H9 (cell line): ENCODE measurements around the gene RAB1B. TPM values are rescaled to one million over a fixed set of nuclear protein-coding genes. Genes with fewer than 3 reads are reported as not detected.

Experiments
- DNase-seq: peaks from one replicate; pipeline ENCODE4 v3.0.0-alpha.2; 2017
- H2AFZ ChIP-seq: one replicate; pipeline ENCODE4 v1.6.1; 2013; ENCODE audit warnings: mild to moderate bottlenecking, low read length, control low read depth, moderate library complexity
- H2AK5ac ChIP-seq: 2 replicates; pipeline ENCODE4 v1.6.1; 2013; ENCODE audit warnings: low read length, control low read depth, mixed read lengths; ENCODE audit not compliant: insufficient read length
- H2BK120ac ChIP-seq: one replicate; pipeline ENCODE4 v1.6.1; 2013; ENCODE audit warnings: low read depth, mild to moderate bottlenecking, low read length, control low read depth, inconsistent platforms; ENCODE audit not compliant: poor library complexity, severe bottlenecking
- H2BK12ac ChIP-seq: 2 replicates; pipeline ENCODE4 v1.6.1; 2013; ENCODE audit warnings: low read length, control low read depth, mixed read lengths, low read depth; ENCODE audit not compliant: insufficient read length
- H2BK15ac ChIP-seq: 2 replicates; pipeline ENCODE4 v1.6.1; 2013; ENCODE audit warnings: low read depth, low read length, control low read depth
- H2BK20ac ChIP-seq: one replicate; pipeline ENCODE4 v1.6.1; 2013; ENCODE audit warnings: low read depth, mild to moderate bottlenecking, low read length, control low read depth, inconsistent platforms; ENCODE audit not compliant: poor library complexity, severe bottlenecking
- H2BK5ac ChIP-seq: 2 replicates; pipeline ENCODE4 v1.6.1; 2013; ENCODE audit warnings: low read length, control low read depth, mixed read lengths; ENCODE audit not compliant: insufficient read length
- H3K14ac ChIP-seq: 2 replicates; pipeline ENCODE4 v1.6.1; 2013; ENCODE audit warnings: low read length, control low read depth; ENCODE audit not compliant: insufficient read depth
- H3K18ac ChIP-seq: 2 replicates; pipeline ENCODE4 v1.6.1; 2013; ENCODE audit warnings: low read depth, mild to moderate bottlenecking, mixed read lengths, low read length, control low read depth; ENCODE audit not compliant: insufficient read length
- H3K23ac ChIP-seq: 2 replicates; pipeline ENCODE4 v1.6.1; 2013; ENCODE audit warnings: low read length, control low read depth, mixed read lengths, low read depth; ENCODE audit not compliant: insufficient read length
- H3K23me2 ChIP-seq: 2 replicates; pipeline ENCODE4 v1.6.1; 2013; ENCODE audit warnings: low read depth, mild to moderate bottlenecking, mixed read lengths, low read length, control low read depth; ENCODE audit not compliant: insufficient read length, poor library complexity, severe bottlenecking
- H3K27ac ChIP-seq: 2 replicates; pipeline ENCODE4 v1.5.1; 2013; ENCODE audit warnings: low read length, control low read depth, mixed read lengths, low read depth; ENCODE audit not compliant: insufficient read length
- H3K27me3 ChIP-seq: 2 replicates; pipeline ENCODE4 v1.6.1; 2013; ENCODE audit warnings: low read length, control low read depth, inconsistent platforms; ENCODE audit not compliant: insufficient read depth
- H3K4ac ChIP-seq: 2 replicates; pipeline ENCODE4 v1.6.1; 2013; ENCODE audit warnings: low read depth, mild to moderate bottlenecking, control low read depth, inconsistent platforms, low read length, moderate library complexity
- H3K4me1 ChIP-seq: 2 replicates; pipeline ENCODE4 v1.6.1; 2013; ENCODE audit warnings: low read length, control low read depth, inconsistent platforms; ENCODE audit not compliant: insufficient read depth
- H3K4me2 ChIP-seq: 2 replicates; pipeline ENCODE4 v1.6.1; 2013; ENCODE audit warnings: low read length, control low read depth, mixed read lengths; ENCODE audit not compliant: insufficient read length, insufficient read depth
- H3K56ac ChIP-seq: 2 replicates; pipeline ENCODE4 v1.6.1; 2013; ENCODE audit warnings: low read depth, mild to moderate bottlenecking, mixed read lengths, low read length, control low read depth; ENCODE audit not compliant: insufficient read length
- H3K79me1 ChIP-seq: 2 replicates; pipeline ENCODE4 v1.6.1; 2013; ENCODE audit warnings: low read depth, mild to moderate bottlenecking, moderate library complexity, low read length, control low read depth, inconsistent platforms; ENCODE audit not compliant: insufficient read depth, poor library complexity, severe bottlenecking
- H3K79me2 ChIP-seq: 2 replicates; pipeline ENCODE4 v1.6.1; 2013; ENCODE audit warnings: low read length, control low read depth, inconsistent platforms; ENCODE audit not compliant: insufficient read depth
- H3K9ac ChIP-seq: 2 replicates; pipeline ENCODE4 v1.6.1; 2013; ENCODE audit warnings: low read length, control low read depth, mixed read lengths; ENCODE audit not compliant: insufficient read length; ENCODE audit errors: extremely low read depth
- H3K9me3 ChIP-seq: one replicate; pipeline ENCODE4 v1.6.1; 2013; ENCODE audit warnings: low read depth, low read length, inconsistent platforms; ENCODE audit not compliant: control insufficient read depth
- H3T11ph ChIP-seq: one replicate; pipeline ENCODE4 v1.6.1; 2013; ENCODE audit warnings: mild to moderate bottlenecking, low read length, control low read depth, inconsistent platforms
- H4K20me1 ChIP-seq: one replicate; pipeline ENCODE4 v1.6.1; 2013; ENCODE audit not compliant: control insufficient read depth, insufficient read length, insufficient read depth
- H4K5ac ChIP-seq: 2 replicates; pipeline ENCODE4 v1.6.1; 2013; ENCODE audit warnings: low read depth, mild to moderate bottlenecking, mixed read lengths, low read length, control low read depth; ENCODE audit not compliant: insufficient read length
- H4K8ac ChIP-seq: replicated peaks from 2 replicates; pipeline ENCODE4 v1.6.1; 2013; ENCODE audit warnings: low read length, control low read depth, mixed read lengths, low read depth; ENCODE audit not compliant: insufficient read length
- H4K91ac ChIP-seq: 2 replicates; pipeline ENCODE4 v1.6.1; 2013; ENCODE audit warnings: low read depth, mild to moderate bottlenecking, moderate library complexity, mixed read lengths, low read length, control low read depth; ENCODE audit not compliant: insufficient read length
- H3K27ac Mint-ChIP-seq, 3 experiments: 2 replicates in 2 of 3; 3 replicates in 1 of 3; pipeline ENCODE4 v1.8.0; 2020 to 2021; ENCODE audit warnings: mixed read lengths in 3 of 3, mild to moderate bottlenecking in 1 of 3, moderate library complexity in 1 of 3
- H3K27me3 Mint-ChIP-seq: 2 replicates; pipeline ENCODE4 v1.8.0; 2021; ENCODE audit warnings: low read depth, mild to moderate bottlenecking, moderate library complexity, mixed read lengths
- H3K36me3 Mint-ChIP-seq, 3 experiments: 2 replicates in 2 of 3; 3 replicates in 1 of 3; pipeline ENCODE4 v1.8.0; 2020 to 2021; ENCODE audit warnings: low read depth in 3 of 3, mixed read lengths in 3 of 3; ENCODE audit not compliant: insufficient read depth in 1 of 3
- H3K4me1 Mint-ChIP-seq, 2 experiments: 2 replicates each; pipeline ENCODE4 v1.8.0; 2020; ENCODE audit warnings: mixed read lengths in 2 of 2
- H3K4me3 Mint-ChIP-seq, 2 experiments: 2 replicates in 1 of 2; 3 replicates in 1 of 2; pipeline ENCODE4 v1.8.0; 2020 to 2021; ENCODE audit warnings: mild to moderate bottlenecking in 2 of 2, mixed read lengths in 2 of 2, moderate library complexity in 1 of 2
- H3K9me3 Mint-ChIP-seq, 2 experiments: 2 replicates in 1 of 2; 3 replicates in 1 of 2; pipeline ENCODE4 v1.8.0; 2020; ENCODE audit warnings: mild to moderate bottlenecking in 2 of 2, mixed read lengths in 2 of 2, moderate library complexity in 1 of 2
- WGBS: extraction: QIAGEN DNeasy Blood & Tissue Kit; methylation state at CpG from one replicate; pipeline ENCODE4 v1.1.7; 2013; ENCODE audit warnings: missing lambda C conversion rate, low lambda C conversion rate, mixed read lengths; ENCODE audit not compliant: insufficient read length; ENCODE audit errors: extremely low coverage; 5-methylcytosine and 5-hydroxymethylcytosine counted together
- total RNA-seq: library from RNA; stranded (reverse); gene quantifications from 2 replicates; pipeline ENCODE4 v1.2.1, GENCODE V29; 2021
- TF ChIP-seq, protein P1 (sequence below): fragments of 200-600 bp; sonication (generic); conservative IDR thresholded peaks from 3 replicates; pipeline ENCODE4 v1.8.0; 2021; ENCODE audit warnings: antibody characterized with exemption, mild to moderate bottlenecking

RAB1B gene
- total RNA-seq, 1 experiment from 2014 or later: 118 TPM

DNA sequence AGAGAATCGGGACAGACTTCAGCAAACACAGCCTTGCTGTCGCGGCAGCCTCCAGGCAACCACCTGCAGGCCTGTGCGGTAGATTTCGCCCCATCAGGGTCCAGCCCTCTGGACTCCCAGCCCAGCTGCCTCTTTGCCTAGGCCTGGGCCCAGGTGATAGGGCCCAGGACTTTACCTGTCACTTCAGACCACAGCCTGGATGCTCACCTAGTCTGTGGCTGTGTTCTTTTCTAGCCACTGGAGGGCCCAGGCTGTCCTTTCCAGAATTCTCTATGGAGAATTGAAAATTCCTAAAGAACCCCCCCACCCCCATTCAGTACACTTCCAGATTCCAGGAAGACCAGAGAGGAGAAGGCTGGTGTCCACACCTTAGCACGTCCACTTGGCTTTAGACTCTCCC, 30.6 kb upstream of the RAB1B start:
- H2BK5ac ChIP-seq: no peak overlapping the region
- H3K9ac ChIP-seq: no peak overlapping the region
- Mint-ChIP-seq H3K9me3 (no peaks in the 10 kb centered on the region), H3K4me1 (peaks cover 5% of the 10 kb centered on the region in 2 experiments; a peak in 3 of 4 replicates), H3K4me3 (no peak overlapping the region), H3K27ac (peak overlapping the region in 2 of 3 experiments; percentile 34 to 55; a peak in 1 of 7 replicates), H3K36me3 (peaks cover 2 to 25% (median 19%) of the 10 kb centered on the region in 3 experiments; a peak in 6 of 7 replicates), H3K27me3 (no peaks in the 10 kb centered on the region)
- no peaks in the 10 kb centered on the region for H3K23me2 ChIP-seq
- H3K79me1 ChIP-seq: no peaks in the 10 kb centered on the region
- H4K8ac ChIP-seq: no peak overlapping the region
- no peaks in the 10 kb centered on the region for H3K27me3 ChIP-seq
- no peak overlapping the region for H4K5ac ChIP-seq
- no peak overlapping the region for H3K4ac ChIP-seq
- no peak overlapping the region for H2AFZ ChIP-seq
- no peak overlapping the region for H2BK15ac ChIP-seq
- TF ChIP-seq, protein P1, sequence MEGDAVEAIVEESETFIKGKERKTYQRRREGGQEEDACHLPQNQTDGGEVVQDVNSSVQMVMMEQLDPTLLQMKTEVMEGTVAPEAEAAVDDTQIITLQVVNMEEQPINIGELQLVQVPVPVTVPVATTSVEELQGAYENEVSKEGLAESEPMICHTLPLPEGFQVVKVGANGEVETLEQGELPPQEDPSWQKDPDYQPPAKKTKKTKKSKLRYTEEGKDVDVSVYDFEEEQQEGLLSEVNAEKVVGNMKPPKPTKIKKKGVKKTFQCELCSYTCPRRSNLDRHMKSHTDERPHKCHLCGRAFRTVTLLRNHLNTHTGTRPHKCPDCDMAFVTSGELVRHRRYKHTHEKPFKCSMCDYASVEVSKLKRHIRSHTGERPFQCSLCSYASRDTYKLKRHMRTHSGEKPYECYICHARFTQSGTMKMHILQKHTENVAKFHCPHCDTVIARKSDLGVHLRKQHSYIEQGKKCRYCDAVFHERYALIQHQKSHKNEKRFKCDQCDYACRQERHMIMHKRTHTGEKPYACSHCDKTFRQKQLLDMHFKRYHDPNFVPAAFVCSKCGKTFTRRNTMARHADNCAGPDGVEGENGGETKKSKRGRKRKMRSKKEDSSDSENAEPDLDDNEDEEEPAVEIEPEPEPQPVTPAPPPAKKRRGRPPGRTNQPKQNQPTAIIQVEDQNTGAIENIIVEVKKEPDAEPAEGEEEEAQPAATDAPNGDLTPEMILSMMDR: no peak; the same call in 2 of the 3 replicates
- H4K20me1 ChIP-seq: no peaks in the 10 kb centered on the region
- no peak overlapping the region for H2BK20ac ChIP-seq
- no peak overlapping the region for H3K23ac ChIP-seq
- no peaks in the 10 kb centered on the region for H3K79me2 ChIP-seq
- no peaks in the 10 kb centered on the region for H3K9me3 ChIP-seq
- H3K4me2 ChIP-seq: no peak overlapping the region
- no CpG with 5 or more reads among the region's 6 CpGs for WGBS
- no peak overlapping the region for H2AK5ac ChIP-seq
- no peak overlapping the region for H3K18ac ChIP-seq
- H2BK120ac ChIP-seq: no peak overlapping the region
- no peak overlapping the region for H3K27ac ChIP-seq
- H3K4me1 ChIP-seq: no peaks in the 10 kb centered on the region
- H3K14ac ChIP-seq: no peak overlapping the region
- H3K56ac ChIP-seq: no peak overlapping the region
- no peak for DNase-seq
- no peak overlapping the region for H3T11ph ChIP-seq
- H2BK12ac ChIP-seq: no peak overlapping the region
- H4K91ac ChIP-seq: no peak overlapping the region
